ENCODE results near the gene KIAA0825.

DNA sequence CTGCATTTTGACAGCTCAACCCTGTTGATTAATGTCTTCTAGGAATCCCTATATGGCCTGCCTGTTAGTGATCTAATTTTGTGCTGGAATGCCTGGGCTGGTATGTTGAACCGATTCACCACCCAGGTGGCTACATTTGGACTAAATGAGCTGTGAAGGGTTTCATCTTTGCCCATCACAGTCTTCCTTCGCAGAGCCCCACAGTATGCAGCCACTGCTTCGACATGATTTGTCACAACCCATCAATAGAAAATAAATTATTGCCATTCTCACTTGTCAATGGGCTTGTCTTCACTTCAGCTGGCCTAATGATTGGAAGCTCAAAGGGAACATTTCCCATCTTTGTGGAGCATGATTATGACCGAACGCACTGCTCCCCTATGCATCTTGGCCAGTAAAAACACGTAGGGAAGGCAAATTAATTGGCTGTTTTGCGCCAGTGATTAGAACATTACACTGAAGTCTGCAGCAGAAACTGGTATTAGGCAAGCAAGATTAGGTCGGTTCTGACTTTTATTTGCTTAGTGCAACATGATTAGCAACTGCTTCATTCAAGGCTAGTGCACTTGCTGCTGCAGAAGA is 408.5 kb downstream of the KIAA0825 start:
- TF ChIP-seq CTCF (IDR thresholded peaks at IDR 0.05): no peak
- TF ChIP-seq POLR2A (IDR thresholded peaks at IDR 0.05): no peak
- TF ChIP-seq POLR2AphosphoS5 (IDR thresholded peaks at IDR 0.05): no peak
- TF ChIP-seq EP300 (IDR thresholded peaks at IDR 0.05): no peak
